HG03159 (cell line): ENCODE data around the gene DNAJC28.
A peak's percentile ranks its signal among the peaks of the same experiment; 100 is the strongest.
"Not testable (repeated sequence)": the region's sequence is repeated elsewhere in the genome, so short reads cannot be mapped to it uniquely, and the experiment has no call there.

Experiments
- ATAC-seq: cut with Tn5 transposase; IDR thresholded peaks from one replicate; pipeline ENCODE4 v1.9.1; 2021; ENCODE audit warnings: mild to moderate bottlenecking, moderate library complexity; ENCODE audit not compliant: unreplicated experiment

Gene DNAJC28

DNA sequence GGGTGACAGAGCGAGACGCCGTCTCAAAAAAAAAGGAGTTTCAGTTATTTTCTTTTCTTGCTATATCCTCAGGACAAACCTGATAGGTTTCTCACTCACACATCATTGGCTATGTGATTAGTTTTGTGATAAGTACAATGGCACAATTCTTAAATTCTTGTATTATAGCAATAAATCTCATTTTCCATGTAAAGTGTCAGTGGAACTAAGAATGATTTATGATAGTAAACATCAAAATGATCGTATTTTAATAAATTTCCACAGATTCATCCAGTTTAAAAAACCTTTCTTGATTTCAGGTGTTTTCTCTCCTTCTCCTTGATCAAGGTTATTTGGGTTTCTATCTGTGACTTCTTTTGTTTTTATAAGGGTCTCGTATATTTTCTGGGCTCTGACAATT, 3.5 kb downstream of the DNAJC28 start:
- ATAC-seq, result no peak

DNA sequence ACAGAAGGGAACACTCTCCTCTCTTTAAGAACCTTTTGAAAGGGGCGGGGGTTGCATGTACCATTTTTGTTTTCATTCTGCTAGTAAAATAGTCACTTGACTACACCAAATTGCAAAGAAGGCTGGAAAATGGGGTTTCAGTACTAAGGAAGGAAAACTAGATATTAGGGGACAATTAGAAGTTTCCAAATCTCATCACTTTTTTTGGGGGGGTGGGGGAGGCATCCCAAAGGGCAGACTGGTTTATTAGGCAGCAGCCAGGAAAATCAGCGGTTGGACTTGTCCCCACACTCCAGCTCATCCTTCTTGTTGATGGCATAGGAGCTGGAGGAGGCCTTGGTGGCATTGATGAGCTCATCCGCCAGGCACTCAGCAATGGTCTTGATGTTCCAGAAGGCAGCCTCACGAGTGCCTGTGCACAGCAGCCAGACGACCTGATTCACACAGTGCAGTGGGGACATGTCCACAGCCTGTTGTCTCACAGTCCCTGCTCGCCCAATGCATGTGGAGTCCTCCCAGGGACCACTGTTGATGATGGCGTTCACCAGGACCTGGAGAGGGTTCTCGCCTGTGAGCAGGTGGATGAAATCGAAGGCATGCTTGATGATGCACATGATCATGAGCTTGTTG, 10.1 kb downstream of the DNAJC28 start:
- ATAC-seq, result no peak

DNA sequence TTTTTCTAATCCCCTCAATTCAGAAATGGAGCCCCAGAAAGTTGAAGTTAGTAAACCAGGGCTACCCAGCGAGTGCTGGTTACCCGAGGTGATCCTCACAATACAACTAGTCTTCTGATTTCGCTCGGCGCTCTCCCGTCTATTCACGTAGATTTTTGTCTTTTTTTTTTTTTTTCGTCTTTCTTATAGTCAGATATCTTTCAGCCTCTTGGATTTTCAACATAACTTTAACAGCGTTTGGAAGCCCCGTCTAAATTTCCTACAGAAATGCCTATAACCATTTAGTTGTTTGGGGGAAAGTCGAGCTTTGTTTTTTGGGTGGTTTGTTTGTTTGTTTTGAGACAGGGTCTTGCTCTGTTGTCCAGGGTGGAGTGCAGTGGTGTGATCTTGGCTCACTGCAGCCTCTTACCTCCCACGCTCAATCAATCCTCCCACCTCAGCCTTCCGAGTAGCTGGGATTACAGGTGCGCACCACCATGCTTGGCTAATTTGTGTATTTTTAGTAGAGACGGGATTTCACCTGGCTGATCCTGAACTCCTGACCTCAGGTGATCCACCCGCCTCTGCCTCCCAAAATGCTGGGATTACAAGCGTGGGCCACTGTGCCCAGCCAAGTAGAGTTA, 10.9 kb downstream of the DNAJC28 start:
- ATAC-seq, result peak; percentile 0

DNA sequence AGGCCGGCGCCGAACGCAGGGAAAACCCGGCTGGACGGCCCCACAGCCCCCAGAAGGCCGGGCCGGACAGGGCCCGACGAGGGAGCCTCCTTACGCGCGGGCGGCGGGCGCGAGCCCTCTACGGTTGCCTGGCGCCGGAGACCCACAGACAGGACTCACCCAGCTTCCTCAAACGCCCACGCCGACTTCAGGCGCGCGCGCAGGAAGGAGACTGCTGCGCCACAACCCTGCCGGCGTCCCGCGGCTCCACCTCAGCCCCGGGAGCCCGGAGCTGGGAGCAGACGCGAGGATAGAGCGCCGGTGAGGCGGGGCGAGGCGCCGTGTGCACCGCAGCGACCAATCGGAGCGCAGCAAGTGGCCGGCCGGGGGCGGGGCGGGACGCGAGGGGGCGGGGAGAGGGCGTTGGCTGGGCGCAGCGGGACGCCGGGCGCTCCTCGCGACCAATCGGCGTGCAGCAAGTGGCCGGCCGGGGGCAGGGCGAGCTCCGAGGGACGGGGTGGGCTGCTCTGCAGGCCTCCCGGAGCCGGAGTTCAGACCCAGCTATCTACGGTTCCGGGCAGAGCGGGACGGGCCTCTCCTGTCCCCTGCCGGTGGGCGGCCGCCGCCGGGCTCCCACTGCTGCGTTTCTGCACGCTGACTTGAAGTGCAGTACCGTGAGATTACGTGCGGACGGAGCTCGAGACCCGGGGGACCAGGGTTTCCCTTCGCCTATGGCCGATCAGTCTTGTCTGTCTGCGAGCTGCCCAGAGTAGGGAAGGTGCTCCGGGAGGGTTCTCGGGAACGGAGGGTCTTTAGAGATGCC, 11.6 kb downstream of the DNAJC28 start, which contains the start of gene TMEM50B:
TSS of gene TMEM50B (minus strand) at position 296 of the 802 bp plus-strand sequence. CDS start 11,089 bp downstream, outside the sequence.
- ATAC-seq, result peak; percentile 80

DNA sequence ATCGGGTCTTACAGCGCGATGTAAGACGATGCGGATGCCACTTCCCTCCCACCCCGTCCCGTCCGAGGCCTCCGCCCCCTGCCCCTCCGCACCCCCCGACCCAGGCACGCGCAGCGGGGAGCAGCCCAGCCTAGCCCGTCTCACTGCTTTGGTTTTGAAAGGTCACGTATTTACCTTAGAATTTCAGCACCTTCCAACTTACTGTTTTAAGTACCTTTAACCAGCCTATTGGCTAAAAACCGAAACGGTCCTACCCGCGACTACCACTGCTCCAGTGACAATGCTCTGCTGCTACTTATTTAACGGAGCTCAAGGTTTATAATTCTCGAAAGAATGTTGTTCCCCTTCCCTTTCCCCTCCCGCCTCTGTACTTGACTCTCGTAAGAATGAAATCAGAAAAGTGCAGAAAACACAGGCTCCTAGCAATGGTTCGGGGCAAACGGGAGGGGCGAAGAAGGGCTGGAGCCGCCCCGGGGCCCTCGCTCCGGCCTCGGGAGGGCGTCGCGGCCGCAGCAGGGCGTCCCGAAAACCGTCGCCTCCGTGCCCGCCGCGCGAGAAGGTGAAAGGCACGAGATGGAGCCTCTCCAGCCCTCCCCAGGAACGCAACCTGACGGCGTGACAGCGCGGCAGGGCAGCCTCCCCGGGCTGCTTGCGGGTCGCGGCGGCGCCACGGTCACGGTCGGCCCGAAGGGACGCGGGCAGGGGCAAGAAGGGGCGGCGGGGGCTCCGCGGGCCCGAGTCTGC, 12.4 kb downstream of the DNAJC28 start:
- peak; percentile 19 for ATAC-seq

DNA sequence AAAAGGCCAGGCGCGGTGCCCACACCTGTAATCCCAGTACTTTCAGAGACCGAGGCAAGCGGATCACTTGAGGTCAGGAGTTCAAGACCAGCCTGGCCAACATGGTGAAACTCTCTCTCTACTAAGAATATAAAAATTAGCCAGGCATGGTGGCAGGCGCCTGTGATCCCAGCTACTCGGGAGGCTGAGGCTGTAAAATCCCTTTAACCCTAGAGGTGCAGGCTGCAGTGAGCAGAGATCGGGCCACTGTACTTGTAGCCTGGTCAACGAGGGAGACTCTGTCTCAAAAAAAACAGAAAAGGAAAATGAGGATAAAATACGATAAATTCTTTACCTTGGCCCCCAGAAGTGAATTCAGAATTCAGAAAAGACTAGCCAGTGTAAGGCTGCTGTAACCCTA, 13.3 kb downstream of the DNAJC28 start:
- no peak for ATAC-seq

DNA sequence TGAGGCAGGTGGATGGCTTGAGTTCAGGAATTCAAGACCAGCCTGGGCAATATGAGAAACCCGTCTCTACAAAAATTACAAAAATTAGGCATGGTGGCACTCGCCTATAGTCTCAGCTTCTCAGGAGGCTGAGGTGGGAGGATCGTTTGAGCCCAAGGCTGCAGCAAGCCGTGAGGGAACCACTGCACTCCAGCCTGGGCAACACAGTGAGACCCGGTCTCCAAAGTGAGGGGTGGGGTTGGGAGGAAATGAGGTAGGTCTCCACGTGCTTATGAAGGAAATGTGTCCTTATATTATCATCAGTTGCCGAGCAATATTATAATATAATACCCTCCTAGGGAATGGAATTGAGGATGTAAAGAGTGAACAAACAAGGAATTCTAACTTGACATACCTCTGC, 14.4 kb downstream of the DNAJC28 start:
- no peak for ATAC-seq

DNA sequence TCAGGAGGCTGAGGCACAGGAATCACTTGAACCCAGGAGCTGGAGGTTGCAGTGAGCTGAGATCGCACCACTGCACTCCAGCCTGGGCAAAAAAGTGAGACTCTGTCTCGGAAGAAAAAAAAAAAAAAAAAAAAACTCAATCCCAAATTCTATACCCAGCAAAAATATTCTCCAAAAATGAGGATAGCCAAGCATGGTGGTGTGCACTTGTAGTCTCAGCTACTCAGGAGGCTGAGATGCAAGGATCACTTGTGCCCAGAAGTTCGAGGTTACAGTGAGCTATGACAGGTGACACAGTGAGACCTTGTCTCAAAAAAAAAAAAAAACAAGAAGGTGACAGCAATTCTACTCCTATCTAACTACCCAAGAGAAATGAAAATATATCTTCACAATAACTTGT, 18.2 kb downstream of the DNAJC28 start:
- no peak for ATAC-seq

DNA sequence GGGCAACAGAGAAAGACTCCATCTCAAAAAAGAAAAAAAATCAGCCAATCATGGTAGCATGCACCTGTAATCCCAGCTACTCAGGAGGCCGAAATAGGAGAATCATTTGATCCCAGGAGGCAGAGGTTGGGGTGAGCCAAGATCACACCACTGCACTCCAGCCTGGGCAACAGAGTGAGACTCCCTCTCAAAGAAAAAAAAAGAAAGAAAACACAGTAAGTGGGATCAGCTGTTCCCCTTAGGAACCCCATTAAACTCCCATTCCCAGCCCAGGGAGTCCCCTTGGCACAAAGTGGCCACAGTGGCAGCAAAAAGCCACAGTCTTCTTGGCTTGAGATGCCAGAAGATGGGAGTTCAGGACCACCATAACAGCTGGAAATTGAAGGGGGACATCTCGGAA, 20.8 kb downstream of the DNAJC28 start:
- no peak for ATAC-seq

DNA sequence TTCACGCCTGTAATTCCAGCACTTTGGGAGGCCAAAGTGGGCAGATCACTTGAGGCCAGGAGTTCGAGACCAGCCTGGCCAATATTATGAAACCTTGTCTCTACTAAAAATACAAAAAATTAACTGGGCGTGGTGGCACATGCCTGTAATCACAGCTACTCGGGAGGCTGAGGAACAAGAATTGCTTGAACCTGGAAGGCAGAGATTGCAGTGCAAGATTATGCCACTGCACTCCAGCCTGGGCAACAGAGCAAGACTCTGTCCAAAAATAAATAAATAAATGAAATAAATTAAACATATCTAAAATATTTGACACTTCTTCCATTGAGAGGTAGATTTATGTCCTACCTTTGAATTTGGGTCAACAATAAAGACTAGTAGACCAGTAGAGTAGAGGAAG, 22.3 kb downstream of the DNAJC28 start:
- not testable (repeated sequence) for ATAC-seq

DNA sequence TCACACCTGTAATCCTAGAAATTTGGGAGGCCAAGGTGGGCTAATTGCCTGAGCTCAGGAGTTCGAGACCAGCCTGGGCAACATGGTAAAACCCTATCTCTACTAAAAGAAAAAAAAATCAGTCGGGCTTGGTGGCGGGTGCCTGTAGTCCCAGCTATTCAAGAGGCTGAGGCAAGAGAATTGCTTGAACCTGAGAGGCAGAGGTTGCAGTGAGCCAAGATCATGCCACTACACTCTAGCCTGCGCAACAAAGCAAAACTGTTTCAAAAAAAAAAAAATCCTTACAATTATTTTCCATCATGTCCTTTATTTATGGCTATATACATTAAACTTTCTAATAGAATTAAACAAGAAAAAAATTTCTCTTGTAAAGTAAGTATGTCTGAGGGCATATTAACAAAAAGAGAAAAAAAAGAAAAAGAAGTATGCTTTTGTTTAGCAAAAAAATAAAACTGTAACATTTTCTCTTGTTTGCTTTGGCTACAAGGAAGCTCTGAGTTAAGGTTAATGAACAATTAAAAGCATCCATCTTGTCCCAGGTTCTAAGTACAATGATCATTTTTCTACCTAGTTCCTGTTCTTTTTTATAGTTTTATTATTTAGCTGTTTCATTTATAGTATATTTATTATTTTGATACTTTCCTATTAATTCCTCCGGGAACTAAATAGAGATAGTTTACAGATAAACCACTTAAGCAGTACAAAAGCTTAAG, 29.8 kb downstream of the DNAJC28 start:
- no peak for ATAC-seq

DNA sequence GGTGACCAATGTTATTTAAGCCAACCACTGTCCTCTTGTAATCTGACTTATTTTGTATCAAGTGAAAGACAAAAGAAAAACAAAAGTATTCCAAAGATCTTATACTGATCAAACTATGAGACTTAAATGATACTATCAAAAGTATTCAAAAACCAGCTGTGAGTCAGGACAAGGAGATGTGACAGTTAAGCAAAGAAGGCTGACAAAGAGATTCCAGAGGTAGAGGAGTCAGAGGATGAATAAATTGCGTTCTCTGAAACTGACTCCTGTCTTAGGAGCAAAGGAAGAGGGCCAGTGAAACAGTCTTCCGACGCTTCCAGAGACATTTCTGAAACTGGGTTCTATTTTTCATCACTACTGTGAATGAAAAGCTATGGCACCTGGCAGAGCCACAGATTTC, 32.7 kb downstream of the DNAJC28 start:
- no peak for ATAC-seq

DNA sequence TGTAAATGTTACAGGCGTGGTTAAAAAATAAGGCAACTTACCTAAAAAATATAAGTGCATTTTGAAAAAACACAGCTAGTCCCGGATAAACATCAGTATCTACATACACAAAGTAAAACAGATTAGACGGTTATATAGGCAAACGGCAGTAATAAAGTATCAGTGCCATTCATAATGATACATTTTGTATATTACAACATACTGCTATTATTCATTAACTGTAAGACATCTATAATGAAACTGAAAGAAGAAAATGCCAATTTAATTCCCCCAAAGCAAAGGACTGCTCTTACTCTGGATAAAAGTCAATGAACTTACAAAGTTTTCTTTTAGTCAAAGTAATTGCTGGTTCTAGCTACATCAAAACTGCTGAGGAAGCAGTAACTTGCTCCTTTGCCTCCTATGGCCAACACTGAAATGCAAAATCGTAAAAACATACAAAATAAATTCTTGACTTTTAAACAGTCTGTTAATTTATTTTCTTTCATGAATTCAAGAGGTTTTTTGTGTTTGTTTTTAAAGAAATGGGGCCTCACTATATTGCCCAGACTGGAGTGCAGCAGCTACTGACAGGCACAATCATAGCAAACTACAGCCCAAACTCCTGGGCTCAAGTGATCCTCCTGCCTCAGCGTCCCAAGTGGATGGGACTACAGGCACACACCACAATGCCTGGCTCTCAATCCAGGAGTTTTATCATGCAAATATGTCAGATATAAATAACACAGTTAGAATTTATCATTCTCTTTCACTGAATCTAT, 35.6 kb downstream of the DNAJC28 start:
- ATAC-seq, result no peak

DNA sequence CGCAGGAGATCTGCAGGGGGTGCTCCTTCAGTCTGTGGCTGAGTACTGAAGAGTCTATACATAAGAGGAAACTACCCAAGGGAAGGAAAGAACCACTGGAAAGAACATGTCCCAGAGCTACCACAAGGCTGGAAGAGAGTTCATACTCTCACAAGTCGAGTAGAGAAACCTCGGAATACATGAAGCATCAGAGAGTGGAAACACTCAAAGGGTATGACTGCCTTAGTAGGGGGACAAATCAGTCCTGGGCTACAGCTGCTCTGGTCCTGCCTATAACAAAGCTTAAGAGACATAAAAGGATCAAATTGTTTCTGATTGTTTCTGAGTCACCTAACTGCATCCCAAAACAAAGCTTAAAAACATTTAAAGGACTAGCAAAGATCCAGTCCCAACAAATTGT, 39.2 kb downstream of the DNAJC28 start:
- no peak for ATAC-seq

DNA sequence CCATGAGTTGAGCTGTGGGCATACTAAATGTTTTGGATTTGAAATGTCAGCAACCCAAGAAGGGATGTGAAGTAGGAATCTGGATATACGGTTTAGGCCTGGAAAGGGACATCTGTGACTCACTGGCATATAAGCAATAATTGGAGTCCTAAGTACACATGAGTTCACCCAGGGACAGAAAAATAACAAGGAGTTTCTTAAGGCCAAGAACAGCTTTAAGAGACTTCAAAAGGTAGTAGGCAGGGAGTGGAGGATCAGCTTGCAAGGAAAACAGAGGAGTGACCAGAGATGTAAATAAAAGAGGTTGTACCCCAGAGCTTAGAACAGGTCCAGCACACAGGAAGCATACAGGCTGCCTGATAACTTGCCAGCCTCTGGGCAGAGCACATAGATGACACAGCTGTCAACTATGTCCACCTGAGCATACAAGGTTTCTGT, 39.9 kb downstream of the DNAJC28 start:
- no peak for ATAC-seq

DNA sequence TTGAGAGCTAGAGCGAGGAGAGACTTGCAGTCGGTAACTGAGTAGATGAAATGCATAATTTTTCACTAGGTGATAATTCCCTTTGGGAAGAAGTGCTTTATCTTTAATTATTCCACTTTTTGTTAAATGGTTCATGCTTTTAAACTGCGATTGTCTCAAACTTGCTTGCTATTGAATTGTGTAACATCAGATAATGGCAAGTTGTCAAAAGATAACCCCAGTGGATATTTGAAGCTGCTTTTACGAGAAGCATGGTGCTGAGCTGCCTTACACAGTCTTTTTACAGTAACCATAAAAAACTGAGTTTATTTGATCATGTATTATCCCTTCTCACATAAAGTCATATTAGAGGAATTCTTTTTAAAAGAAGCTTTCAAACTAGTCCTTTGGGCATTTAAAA, 41.9 kb downstream of the DNAJC28 start:
- no peak for ATAC-seq

DNA sequence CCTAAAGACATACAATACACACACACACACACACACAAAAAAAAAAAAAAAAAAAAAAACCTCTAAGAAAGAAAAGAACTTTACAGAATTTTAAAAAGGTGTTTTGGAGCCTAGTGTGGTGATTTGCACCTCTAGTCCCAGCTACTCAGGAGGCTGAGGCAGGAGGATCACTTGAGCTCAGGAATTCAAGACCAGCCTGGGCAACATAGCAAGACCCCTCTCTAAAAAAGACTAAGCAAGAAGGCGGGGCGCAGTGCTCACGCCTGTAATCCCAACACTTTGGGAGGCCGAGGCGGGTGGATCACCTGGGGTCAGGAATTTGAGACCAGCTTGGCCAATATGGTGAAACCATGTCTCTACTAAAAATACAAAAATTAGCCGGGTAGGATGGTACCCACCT, 44.9 kb downstream of the DNAJC28 start:
- not testable (repeated sequence) for ATAC-seq

DNA sequence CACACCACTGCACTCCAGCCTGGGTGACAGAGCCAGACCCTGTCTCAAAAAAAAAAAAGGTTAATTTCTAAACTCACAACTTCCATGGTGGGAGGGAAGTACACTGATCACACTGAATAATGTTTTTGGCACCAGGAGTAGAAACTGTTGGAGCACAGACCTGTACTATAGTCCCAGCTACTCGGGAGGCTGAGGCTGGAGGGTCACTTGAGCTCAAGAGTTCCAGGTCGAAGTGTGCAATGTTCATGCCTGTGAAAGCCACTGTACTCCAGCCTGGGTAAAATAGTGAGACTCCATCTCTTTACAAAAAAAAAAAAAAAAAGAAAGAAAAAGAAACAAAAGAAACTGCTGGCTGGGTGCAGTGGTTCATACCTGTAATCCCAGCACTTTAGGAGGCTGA, 47.0 kb downstream of the DNAJC28 start:
- ATAC-seq, result no peak

DNA sequence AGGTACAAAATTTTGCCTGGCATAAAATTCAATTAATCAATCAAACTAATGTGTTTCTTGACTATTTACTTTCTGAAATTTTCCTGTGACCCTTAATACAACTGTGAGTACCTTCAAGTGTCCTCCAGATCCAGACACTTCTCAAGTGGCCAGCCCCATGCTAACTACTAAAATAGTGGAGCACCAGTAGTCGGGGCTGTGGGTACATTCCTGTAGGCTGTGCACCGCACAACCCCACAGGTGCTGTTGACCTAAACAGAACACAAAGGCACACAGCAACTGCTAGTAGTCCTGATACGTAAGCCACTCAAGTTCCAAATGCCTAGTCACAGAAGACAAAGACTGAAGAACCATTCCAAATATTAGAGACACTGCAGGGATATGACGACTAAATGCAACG, 48.3 kb downstream of the DNAJC28 start:
- no peak for ATAC-seq
